Gastrocnemius medialis (tissue), 4 donors: ENCODE results near the gene DROSHA.

Experiments
- CTCF ChIP-seq, 5 experiments: fragments of 450-650 bp in 3 of 5; fragments of 200-600 bp in 2 of 5; sonication (generic) in 2 of 5; IDR thresholded peaks in 4 of 5; conservative IDR thresholded peaks in 1 of 5; 1 replicate in 4 of 5; 2 replicates in 1 of 5; pipeline ENCODE4 v1.5.1; 2016 to 2019; ENCODE audit warnings: antibody characterized with exemption in 5 of 5, mild to moderate bottlenecking in 3 of 5, moderate library complexity in 3 of 5
- POLR2A ChIP-seq, 2 donors: fragments of 450-650 bp; IDR thresholded peaks; one replicate each; pipeline ENCODE4 v1.6.1; 2017; ENCODE audit warnings: antibody characterized with exemption in 2 of 2, mild to moderate bottlenecking in 2 of 2, moderate library complexity in 2 of 2

GRCh38 chr5:31372124-31372523 lies 159.8 kb downstream of the DROSHA start:
- TF ChIP-seq POLR2A (IDR thresholded peaks at IDR 0.05) (no peak), CTCF (IDR thresholded peaks at IDR 0.05 in 4 of 5, conservative IDR thresholded peaks at IDR 0.05 in 1 of 5) (no peak)
